ENCODE measurements around the gene PIP5KL1.

GRCh38 chr9:127886401-127886972 lies 44.1 kb downstream of the PIP5KL1 start:
- TF ChIP-seq CTCF (conservative IDR thresholded peaks at IDR 0.05; ENCODE audit: low read depth in 2 of 2): no peak
- no peak for TF ChIP-seq NANOG (IDR thresholded peaks at IDR 0.05; ENCODE audit: borderline replicate concordance)
- TF ChIP-seq ZNF331 (CRISPR knock-in tag; IDR thresholded peaks at IDR 0.05; ENCODE audit: low read depth): no peak
- no peak for TF ChIP-seq POLR2AphosphoS5 (IDR thresholded peaks at IDR 0.05; ENCODE audit: low read depth)
- no peak for TF ChIP-seq CREB1 (CRISPR knock-in tag; IDR thresholded peaks at IDR 0.05; ENCODE audit: low read depth)
- no peak for TF ChIP-seq REST (IDR thresholded peaks at IDR 0.05; ENCODE audit: unreplicated experiment)
- TF ChIP-seq EZH2 (IDR thresholded peaks at IDR 0.05; ENCODE audit: low read depth, unreplicated experiment): no peak
- TF ChIP-seq STAT1 (IDR thresholded peaks at IDR 0.05; ENCODE audit: unreplicated experiment): no peak
- no peak for TF ChIP-seq EZH2phosphoT487 (IDR thresholded peaks at IDR 0.05; ENCODE audit: unreplicated experiment)
- TF ChIP-seq ZNF114 (CRISPR knock-in tag; IDR thresholded peaks at IDR 0.05): no peak
- no peak for TF ChIP-seq ETS1 (IDR thresholded peaks at IDR 0.05)
- TF ChIP-seq JUNB (IDR thresholded peaks at IDR 0.05; ENCODE audit: unreplicated experiment): no peak
